Mucosa of rectum (tissue), 2 donors: ENCODE data around the gene RAB37.

Source experiments
- H3K27ac ChIP-seq, 2 donors: one replicate each; pipeline ENCODE4 v1.7.0; 2013; ENCODE audit warnings: inconsistent platforms in 2 of 2, low read depth in 2 of 2, low read length in 2 of 2
- H3K27me3 ChIP-seq, 2 donors: one replicate each; pipeline ENCODE4 v1.7.0; 2013; ENCODE audit warnings: low read length in 2 of 2; ENCODE audit not compliant: control insufficient read depth in 2 of 2, insufficient read depth in 2 of 2
- H3K36me3 ChIP-seq, 2 donors: one replicate each; pipeline ENCODE4 v1.7.0; 2013; ENCODE audit warnings: low read length in 2 of 2; ENCODE audit not compliant: control insufficient read depth in 2 of 2, insufficient read depth in 2 of 2
- H3K4me1 ChIP-seq, 2 donors: one replicate each; pipeline ENCODE4 v1.7.0; 2013; ENCODE audit warnings: low read length in 2 of 2, mild to moderate bottlenecking in 1 of 2; ENCODE audit not compliant: control insufficient read depth in 2 of 2, insufficient read depth in 2 of 2
- H3K4me3 ChIP-seq, 2 donors: one replicate each; pipeline ENCODE4 v1.7.0; 2013; ENCODE audit warnings: low read length in 2 of 2
- H3K9ac ChIP-seq, 2 donors: one replicate each; pipeline ENCODE4 v1.7.0; 2013; ENCODE audit warnings: low read length in 2 of 2, low read depth in 1 of 2, mild to moderate bottlenecking in 1 of 2
- H3K9me3 ChIP-seq, 2 donors: one replicate each; pipeline ENCODE4 v1.7.0; 2013; ENCODE audit warnings: low read length in 2 of 2; ENCODE audit not compliant: control insufficient read depth in 2 of 2
- donor health status: healthy.
- donor health status: Normal muscosa, but diverticular disease.

Gene RAB37

DNA sequence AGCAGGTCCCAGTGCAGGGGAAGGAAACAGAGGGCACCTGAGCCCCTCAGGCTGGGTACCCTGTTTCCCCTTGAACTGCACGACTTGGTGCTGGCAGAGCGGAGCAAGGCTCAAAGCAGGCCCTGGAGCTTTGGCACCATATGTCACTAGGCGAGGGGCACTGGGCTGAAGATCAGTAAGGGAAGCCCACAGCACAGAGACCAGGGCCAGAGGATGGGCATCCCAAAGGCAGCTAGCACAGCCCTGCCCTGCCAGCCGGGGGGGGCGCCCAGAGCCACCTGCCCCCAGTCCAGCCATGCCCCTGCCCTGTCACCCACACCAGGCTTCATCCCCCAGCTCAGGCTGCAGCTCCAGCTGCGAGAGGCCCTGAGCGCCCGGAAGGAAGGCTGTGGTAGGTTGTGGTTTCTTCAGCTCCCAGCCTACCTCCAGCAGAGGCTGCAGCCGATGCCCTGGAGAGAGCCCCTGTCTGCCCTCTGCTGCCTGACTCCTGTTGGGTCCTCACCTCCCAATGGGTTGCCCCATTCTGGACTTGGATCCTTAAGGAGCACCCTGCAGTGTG lies 22.3 kb downstream of the RAB37 start:
- H3K9me3 ChIP-seq: no peaks in the 10 kb centered on the region
- peaks cover 3 to 6% of the 10 kb centered on the region in 2 donors for H3K36me3 ChIP-seq
- H3K4me1 ChIP-seq: peaks cover 62 to 70% of the 10 kb centered on the region in 2 donors
- peak overlapping the region in 1 of 2 donors; percentile 25 for H3K9ac ChIP-seq
- H3K27me3 ChIP-seq: no peaks in the 10 kb centered on the region
- H3K27ac ChIP-seq: peak overlapping the region; percentile 27 to 49
- H3K4me3 ChIP-seq: peak overlapping the region; percentile 10 to 48

DNA sequence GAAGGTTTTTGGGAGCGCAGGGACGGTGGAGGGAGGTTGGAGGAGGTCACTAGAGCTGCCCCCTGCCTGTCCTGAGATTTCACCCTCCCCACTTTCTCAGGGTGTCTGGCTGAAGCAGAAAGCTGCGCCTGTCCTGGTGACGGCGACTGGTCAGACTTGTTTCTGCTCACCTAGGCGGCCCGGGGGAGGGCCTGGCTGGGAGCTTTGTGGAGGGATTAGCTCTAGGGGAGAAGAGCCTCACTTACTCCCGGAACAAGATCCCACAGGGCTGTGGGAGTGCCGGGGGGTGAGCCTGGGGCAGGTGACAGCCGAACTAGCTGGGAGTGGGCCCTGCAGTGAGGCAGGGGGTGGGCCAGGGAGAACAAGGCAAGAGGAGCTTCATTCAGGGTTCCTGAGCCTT lies 22.9 kb downstream of the RAB37 start:
- H3K36me3 ChIP-seq: peaks cover 3 to 4% of the 10 kb centered on the region in 2 donors
- H3K4me3 ChIP-seq: peak overlapping the region in 1 of 2 donors; percentile 48
- H3K9ac ChIP-seq: peak overlapping the region; percentile 25 to 41
- H3K4me1 ChIP-seq: peaks cover 64 to 74% of the 10 kb centered on the region in 2 donors
- H3K9me3 ChIP-seq: no peaks in the 10 kb centered on the region
- no peaks in the 10 kb centered on the region for H3K27me3 ChIP-seq
- peak overlapping the region in 1 of 2 donors; percentile 23 for H3K27ac ChIP-seq

DNA sequence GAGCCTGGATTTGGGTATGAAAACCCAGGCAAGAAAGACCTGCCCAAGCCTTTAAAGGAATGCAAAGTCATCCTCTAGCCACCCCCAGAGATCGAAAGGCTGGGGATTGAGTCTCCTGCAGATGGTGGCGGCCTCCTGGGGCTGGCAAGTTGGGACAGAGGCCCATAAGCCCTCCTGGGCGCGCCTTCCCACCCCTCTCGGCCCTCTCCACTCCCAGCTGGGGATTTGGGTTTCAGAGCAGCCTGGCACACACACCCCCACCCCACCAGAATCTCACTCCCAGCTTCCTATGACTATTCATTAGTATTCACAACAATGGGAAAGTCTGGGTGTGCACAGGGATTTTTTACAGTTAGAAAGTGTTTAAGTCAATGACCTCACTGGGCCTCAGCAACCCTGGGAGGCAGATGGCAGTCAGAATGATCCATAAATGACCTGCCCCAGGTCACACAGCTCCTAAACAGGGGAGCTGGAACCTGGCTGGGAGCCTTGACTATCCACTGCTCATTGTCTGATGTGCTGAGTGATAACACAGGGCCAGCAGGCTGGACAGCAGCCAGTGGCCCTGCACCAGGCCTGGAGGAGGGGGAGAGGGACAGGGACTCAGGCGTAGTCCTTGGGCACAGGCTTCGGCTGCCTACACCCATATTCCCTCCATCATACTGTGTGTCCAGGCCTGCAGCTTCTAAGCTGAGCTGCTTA lies 23.5 kb downstream of the RAB37 start:
- no peak overlapping the region for H3K4me3 ChIP-seq
- H3K27me3 ChIP-seq: no peaks in the 10 kb centered on the region
- peaks cover 0 to 3% of the 10 kb centered on the region in 2 donors for H3K36me3 ChIP-seq
- H3K9me3 ChIP-seq: no peaks in the 10 kb centered on the region
- peak overlapping the region in 1 of 2 donors; percentile 25 for H3K9ac ChIP-seq
- H3K4me1 ChIP-seq: peaks cover 62 to 70% of the 10 kb centered on the region in 2 donors
- H3K27ac ChIP-seq: peak overlapping the region in 1 of 2 donors; percentile 23

DNA sequence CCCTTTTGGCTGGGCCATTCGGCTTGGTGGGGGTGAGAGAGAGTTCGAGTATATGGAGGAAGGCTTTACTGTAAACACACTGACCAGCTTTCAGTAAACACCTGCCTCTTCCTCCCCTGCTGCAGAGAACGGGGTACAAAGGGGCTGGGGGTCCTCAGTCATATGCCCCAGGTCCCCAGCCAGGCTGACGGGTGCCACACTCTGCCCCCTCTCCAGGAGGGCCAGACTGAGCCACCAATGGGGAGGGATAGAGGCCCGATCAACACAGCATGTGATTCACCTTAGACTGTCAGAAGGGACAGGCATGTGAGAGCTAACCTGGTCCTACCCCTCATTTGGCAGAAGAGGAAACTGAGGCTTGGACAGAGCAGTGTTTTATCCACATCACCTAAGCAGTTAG lies 24.4 kb downstream of the RAB37 start:
- Histone ChIP-seq H3K9me3 (no peaks in the 10 kb centered on the region), H3K4me1 (peaks cover 60 to 70% of the 10 kb centered on the region in 2 donors), H3K36me3 (peaks cover 0 to 6% of the 10 kb centered on the region in 2 donors), H3K4me3 (no peak overlapping the region), H3K27ac (no peak overlapping the region), H3K9ac (no peak overlapping the region), H3K27me3 (no peaks in the 10 kb centered on the region)

DNA sequence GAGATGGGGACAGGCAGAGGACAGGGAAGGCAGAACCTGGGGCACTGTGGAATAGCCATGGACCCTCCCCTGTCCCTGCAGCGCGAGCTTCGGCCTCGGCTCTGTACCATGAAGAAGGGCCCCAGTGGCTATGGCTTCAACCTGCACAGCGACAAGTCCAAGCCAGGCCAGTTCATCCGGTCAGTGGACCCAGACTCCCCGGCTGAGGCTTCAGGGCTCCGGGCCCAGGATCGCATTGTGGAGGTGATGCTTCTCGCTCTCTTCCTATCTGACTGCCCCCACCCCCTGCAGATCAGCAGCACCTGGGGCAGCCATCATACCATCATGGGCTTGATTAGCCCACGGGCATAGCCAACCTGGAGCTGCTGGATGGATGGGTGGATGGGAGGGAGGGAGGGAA lies 24.9 kb downstream of the RAB37 start:
- Histone ChIP-seq H3K36me3 (peaks cover 0 to 8% of the 10 kb centered on the region in 2 donors), H3K4me3 (no peak overlapping the region), H3K4me1 (peaks cover 55 to 68% of the 10 kb centered on the region in 2 donors), H3K9me3 (no peaks in the 10 kb centered on the region), H3K27me3 (no peaks in the 10 kb centered on the region), H3K9ac (no peak overlapping the region), H3K27ac (no peak overlapping the region)

DNA sequence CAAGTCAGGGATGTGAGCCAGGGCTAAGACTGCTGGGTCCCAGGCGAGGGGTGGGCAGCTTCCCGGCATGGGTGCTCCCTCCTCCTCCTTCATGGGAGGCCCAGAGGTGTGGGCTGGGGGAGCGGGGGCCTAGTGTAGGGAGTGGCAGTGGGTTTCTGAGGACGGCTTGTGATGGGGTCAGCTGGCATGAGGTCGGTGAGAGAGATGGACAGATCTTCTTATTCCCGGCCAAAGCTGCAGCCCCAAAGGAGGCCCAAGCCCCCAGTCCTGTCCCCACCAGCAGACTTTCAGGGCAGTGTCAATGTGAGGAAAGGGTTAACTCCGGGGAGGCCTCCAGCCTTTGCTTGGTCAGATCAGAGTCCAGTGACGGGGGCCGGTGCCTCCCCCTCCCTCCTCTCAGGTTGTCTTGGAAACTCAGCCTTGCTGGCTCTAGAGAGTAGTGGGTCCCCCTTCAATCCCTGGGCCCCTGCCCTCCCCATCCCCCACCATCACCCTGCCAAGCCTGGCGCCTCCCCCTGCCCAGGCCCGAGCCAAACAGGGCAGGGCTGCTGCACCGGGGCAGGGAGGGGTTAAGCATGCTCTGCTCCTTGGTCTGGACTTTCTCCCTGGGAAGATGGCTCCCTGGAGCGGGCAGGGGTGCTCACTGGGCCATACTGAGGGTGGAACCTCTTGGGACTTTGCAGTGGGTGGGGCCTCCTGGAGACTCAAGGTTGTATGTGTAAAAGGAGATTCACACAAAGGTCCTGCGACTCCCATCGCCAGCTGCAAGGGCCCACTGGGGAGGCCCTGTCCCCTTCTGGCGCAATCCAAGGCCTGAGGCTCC lies 26.7 kb downstream of the RAB37 start:
- peaks cover 38 to 50% of the 10 kb centered on the region in 2 donors for H3K4me1 ChIP-seq
- H3K27ac ChIP-seq: peak overlapping the region; percentile 58 to 67

DNA sequence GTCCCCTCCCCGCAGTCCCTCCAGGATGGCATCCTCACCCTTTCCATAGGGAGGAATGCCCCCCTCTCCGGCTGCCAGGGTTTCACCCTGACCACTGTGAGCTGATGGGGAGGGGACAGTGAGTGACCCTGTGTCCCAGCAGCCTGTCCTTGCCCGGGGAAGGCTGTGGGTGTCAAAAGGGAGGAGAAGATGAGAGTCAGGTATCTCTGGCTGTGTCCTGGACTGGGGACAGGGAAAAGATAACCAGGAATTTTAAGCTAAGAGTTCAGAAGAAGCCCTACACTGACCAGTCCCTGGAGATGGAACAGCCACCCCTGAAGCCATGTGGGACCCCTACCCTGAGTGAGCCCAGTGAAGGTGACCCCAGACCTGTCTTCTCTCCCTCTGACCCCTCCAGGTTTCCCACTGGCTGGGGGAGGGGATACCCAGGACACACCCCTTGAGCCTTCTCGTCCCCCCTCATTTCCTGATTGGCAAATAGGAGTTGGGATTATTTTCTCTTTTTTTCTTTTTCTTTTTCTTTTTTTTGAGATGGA lies 27.8 kb downstream of the RAB37 start:
- Histone ChIP-seq H3K9ac (peak overlapping the region in 1 of 2 donors; percentile 33), H3K27me3 (no peaks in the 10 kb centered on the region), H3K4me3 (no peak overlapping the region), H3K4me1 (peaks cover 29 to 40% of the 10 kb centered on the region in 2 donors), H3K36me3 (peaks cover 13 to 31% of the 10 kb centered on the region in 2 donors), H3K27ac (peak overlapping the region; percentile 58 to 67), H3K9me3 (no peaks in the 10 kb centered on the region)

More for the DNA sequence above, 26.7 kb downstream of the RAB37 start:
- no peak overlapping the region for H3K4me3 ChIP-seq
- H3K27me3 ChIP-seq: no peaks in the 10 kb centered on the region
- no peaks in the 10 kb centered on the region for H3K9me3 ChIP-seq
- peak overlapping the region in 1 of 2 donors; percentile 33 for H3K9ac ChIP-seq
- peaks cover 9 to 20% of the 10 kb centered on the region in 2 donors for H3K36me3 ChIP-seq

DNA sequence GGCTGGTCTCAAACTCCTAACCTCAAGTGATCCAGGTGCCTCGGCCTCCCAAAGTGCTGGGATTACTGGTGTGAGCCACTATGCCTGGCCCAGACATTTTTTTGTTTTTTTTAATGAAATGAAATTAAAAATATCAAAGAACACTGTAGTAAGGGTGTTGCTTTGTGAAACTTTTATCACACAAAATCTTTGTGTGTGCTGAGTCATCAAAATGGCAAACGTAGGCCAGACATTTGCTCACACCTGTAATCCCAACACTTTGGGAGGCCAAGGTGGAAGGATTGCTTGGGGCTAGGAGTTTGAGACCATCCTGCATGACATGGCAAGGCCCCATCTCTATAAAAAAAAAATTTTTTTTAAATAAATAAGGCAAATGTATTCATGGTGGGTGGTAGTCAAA lies 29.4 kb downstream of the RAB37 start:
- no peak overlapping the region for H3K4me3 ChIP-seq
- H3K36me3 ChIP-seq: peaks cover 23 to 40% of the 10 kb centered on the region in 2 donors
- no peaks in the 10 kb centered on the region for H3K9me3 ChIP-seq
- H3K9ac ChIP-seq: no peak overlapping the region
- H3K27ac ChIP-seq: no peak overlapping the region
- H3K27me3 ChIP-seq: no peaks in the 10 kb centered on the region
- peaks cover 18 to 26% of the 10 kb centered on the region in 2 donors for H3K4me1 ChIP-seq

DNA sequence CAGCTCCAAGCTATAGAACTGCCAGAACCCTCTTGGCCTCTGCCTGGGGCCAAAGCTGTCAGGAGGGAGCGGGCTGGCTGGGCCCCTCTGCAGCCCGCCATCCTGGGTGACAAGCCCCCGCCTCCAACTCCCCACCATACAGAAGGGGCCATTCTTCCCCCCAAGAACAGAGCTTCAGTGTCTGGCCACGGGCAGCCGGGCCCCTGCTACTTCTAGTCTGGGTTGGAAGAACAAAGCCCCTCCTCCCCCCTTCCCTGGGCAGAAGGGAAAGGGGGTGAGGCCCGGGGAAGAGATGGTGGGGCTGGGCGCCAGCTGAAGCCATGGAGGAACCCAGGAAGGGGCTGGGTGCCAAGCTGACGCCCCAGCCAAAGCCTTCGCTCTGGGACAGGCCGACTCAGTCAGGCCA lies 30.1 kb downstream of the RAB37 start:
- Histone ChIP-seq H3K9ac (no peak overlapping the region), H3K27me3 (no peaks in the 10 kb centered on the region), H3K27ac (no peak overlapping the region), H3K36me3 (peaks cover 25 to 45% of the 10 kb centered on the region in 2 donors), H3K4me3 (no peak overlapping the region), H3K4me1 (peaks cover 18 to 25% of the 10 kb centered on the region in 2 donors), H3K9me3 (no peaks in the 10 kb centered on the region)
